Cardiac muscle cell (in vitro differentiated cells and primary cell): ENCODE measurements around the gene TTC28. TPM values are rescaled to one million over a fixed set of nuclear protein-coding genes. Genes with fewer than 3 reads are reported as not detected.

Experiments
- DNase-seq, 2 donors: peaks; one replicate each; pipeline versions ENCODE4 v3.0.0 to v3.0.0-alpha.2; 2010 to 2017; ENCODE audit warnings: low read depth in 1 of 2, low spot score in 1 of 2
- H3K27ac ChIP-seq: fragments of 200-600 bp; sonication (generic); 2 replicates; pipeline ENCODE4 v1.5.1; 2016
- H3K27me3 ChIP-seq: fragments of 200-600 bp; sonication (generic); 2 replicates; pipeline ENCODE4 v1.6.0; 2016; ENCODE audit warnings: control low read depth
- H3K36me3 ChIP-seq: fragments of 200-600 bp; sonication (generic); 2 replicates; pipeline ENCODE4 v1.5.1; 2016; ENCODE audit warnings: control low read depth
- H3K4me1 ChIP-seq: fragments of 200-600 bp; sonication (generic); 2 replicates; pipeline ENCODE4 v1.8.1; 2017; ENCODE audit warnings: low read depth, mild to moderate bottlenecking, mixed run types
- H3K4me3 ChIP-seq: fragments of 200-600 bp; sonication (generic); 2 replicates; pipeline ENCODE4 v1.5.1; 2016; ENCODE audit warnings: mild to moderate bottlenecking
- H3K9me3 ChIP-seq: fragments of 200-600 bp; sonication (generic); 2 replicates; pipeline ENCODE4 v1.5.1; 2017; ENCODE audit warnings: low read depth, mild to moderate bottlenecking, control low read depth
- CTCF ChIP-seq: IDR thresholded peaks from 2 replicates; pipeline ENCODE4 v1.5.1; 2012; ENCODE audit warnings: low read depth, mild to moderate bottlenecking, low read length
- polyA plus RNA-seq: library from polyadenylated mRNA; unstranded; fragments of >200 nt; fragmentation: Nextera tagmentation; extraction: Ambion mirVana; gene quantifications from 2 replicates; pipeline ENCODE4 v1.2.1, GENCODE V29; 2016
- total RNA-seq: library from RNA; depleted of rRNA; stranded (reverse); fragments of >200 nt; gene quantifications from 2 replicates; pipeline ENCODE4 v1.2.3, GENCODE V29; 2016

The TTC28 gene
- total and polyA plus RNA-seq, 2 experiments from 2014 or later, result 27.3 to 109 TPM

GRCh38 chr22:28000361-28000760, 679.3 kb downstream of the TTC28 start:
- Histone ChIP-seq H3K9me3 (no peaks in the 10 kb centered on the region), H3K4me3 (no peak overlapping the region), H3K4me1 (peaks cover 22% of the 10 kb centered on the region), H3K27me3 (no peaks in the 10 kb centered on the region), H3K36me3 (no peaks in the 10 kb centered on the region), H3K27ac (peak overlapping the region; percentile 43)
- DNase-seq, result no peak
- TF ChIP-seq CTCF, result no peak

GRCh38 chr22:27999876-28000275, 679.8 kb downstream of the TTC28 start:
- H3K27me3 ChIP-seq, result no peaks in the 10 kb centered on the region
- no peaks in the 10 kb centered on the region for H3K9me3 ChIP-seq
- no peak overlapping the region for H3K4me3 ChIP-seq
- peaks cover 18% of the 10 kb centered on the region for H3K4me1 ChIP-seq
- DNase-seq, result no peak
- peak overlapping the region; percentile 43 for H3K27ac ChIP-seq
- no peak for TF ChIP-seq CTCF
- H3K36me3 ChIP-seq, result no peaks in the 10 kb centered on the region

GRCh38 chr22:27998511-27999410, 680.9 kb downstream of the TTC28 start:
- H3K4me1 ChIP-seq, result peaks cover 18% of the 10 kb centered on the region
- H3K27me3 ChIP-seq, result no peaks in the 10 kb centered on the region
- H3K36me3 ChIP-seq, result no peaks in the 10 kb centered on the region
- no peak overlapping the region for H3K4me3 ChIP-seq
- H3K27ac ChIP-seq, result no peak overlapping the region
- TF ChIP-seq CTCF, result no peak
- no peaks in the 10 kb centered on the region for H3K9me3 ChIP-seq
- no peak for DNase-seq

GRCh38 chr22:27997538-27997937, 682.1 kb downstream of the TTC28 start:
- Histone ChIP-seq H3K4me3 (no peak overlapping the region), H3K36me3 (no peaks in the 10 kb centered on the region), H3K4me1 (peaks cover 18% of the 10 kb centered on the region), H3K27me3 (no peaks in the 10 kb centered on the region), H3K27ac (no peak overlapping the region), H3K9me3 (no peaks in the 10 kb centered on the region)
- DNase-seq, result no peak
- no peak for TF ChIP-seq CTCF

- no peak overlapping the region for H3K27ac ChIP-seq
- H3K9me3 ChIP-seq, result no peaks in the 10 kb centered on the region
- TF ChIP-seq CTCF, result no peak
- H3K36me3 ChIP-seq, result no peaks in the 10 kb centered on the region
- peaks cover 18% of the 10 kb centered on the region for H3K4me1 ChIP-seq
- no peaks in the 10 kb centered on the region for H3K27me3 ChIP-seq
- H3K4me3 ChIP-seq, result no peak overlapping the region
- DNase-seq, result no peak
Measured at GRCh38 chr22:27996981-27997380, 682.7 kb downstream of the TTC28 start.
